ES-I3 (cell line): ENCODE results near the gene PIP5K1C.

ENCODE experiments used
- H3K36me3 ChIP-seq: 2 replicates; pipeline ENCODE4 v1.6.1; 2013; ENCODE audit warnings: mild to moderate bottlenecking, low read length, control low read depth, moderate library complexity; ENCODE audit not compliant: insufficient read depth
- H3K4me1 ChIP-seq: 2 replicates; pipeline ENCODE4 v1.6.1; 2013; ENCODE audit warnings: mild to moderate bottlenecking, control low read depth, low read length; ENCODE audit not compliant: insufficient read depth
- H3K9ac ChIP-seq: 2 replicates; pipeline ENCODE4 v1.6.1; 2013; ENCODE audit warnings: low read depth, mild to moderate bottlenecking, low read length, moderate library complexity
- H3K9me3 ChIP-seq: 2 replicates; pipeline ENCODE4 v1.6.1; 2013; ENCODE audit warnings: mild to moderate bottlenecking, low read length, moderate library complexity; ENCODE audit not compliant: control insufficient read depth, insufficient read depth

PIP5K1C gene

DNA sequence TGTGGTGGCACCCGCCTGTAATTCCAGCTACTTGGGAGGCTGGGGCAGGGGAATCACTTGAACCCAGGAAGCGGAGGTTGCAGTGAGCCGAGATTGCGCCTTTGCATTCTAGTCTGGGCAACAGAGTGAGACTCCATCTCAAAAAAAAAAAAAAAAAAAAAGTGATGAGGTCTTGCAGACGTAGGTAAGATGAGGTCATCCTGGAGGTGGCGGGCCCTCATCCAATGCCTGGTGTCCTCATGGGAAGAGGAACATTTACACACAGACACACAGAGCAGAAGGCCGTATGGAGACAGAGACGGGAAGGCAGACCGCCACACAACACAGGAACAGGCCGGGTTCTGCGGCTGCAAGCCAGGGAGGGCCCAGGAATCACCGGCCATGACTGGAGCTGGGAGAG lies 78.0 kb downstream of the PIP5K1C start:
- H3K36me3 ChIP-seq: no peaks in the 10 kb centered on the region
- no peak overlapping the region for H3K9ac ChIP-seq
- peaks cover 3% of the 10 kb centered on the region; the same call in 1 of the 2 replicates for H3K4me1 ChIP-seq
- H3K9me3 ChIP-seq: no peaks in the 10 kb centered on the region

DNA sequence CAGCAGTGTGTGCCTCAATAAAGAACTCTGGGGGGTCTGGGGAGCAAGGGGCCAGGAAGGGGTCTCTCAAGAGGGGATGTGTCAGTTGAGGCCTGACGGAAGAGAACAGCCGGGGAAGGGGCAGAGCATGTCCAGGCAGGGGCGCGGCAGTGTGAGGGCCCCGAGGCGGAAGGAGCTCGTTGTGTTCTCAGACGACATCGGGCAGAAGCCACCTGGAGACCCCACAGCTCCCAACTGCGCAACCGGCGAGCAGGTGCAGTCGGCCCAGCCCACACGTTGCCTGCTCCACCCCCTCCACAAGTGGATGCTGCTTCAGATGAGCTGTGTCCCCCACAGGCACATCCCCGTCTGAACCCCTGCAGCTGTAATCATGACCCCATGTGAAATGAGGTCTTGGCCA lies 78.6 kb downstream of the PIP5K1C start:
- H3K4me1 ChIP-seq: peaks cover 3% of the 10 kb centered on the region; the same call in 1 of the 2 replicates
- H3K36me3 ChIP-seq: no peaks in the 10 kb centered on the region
- no peaks in the 10 kb centered on the region for H3K9me3 ChIP-seq

DNA sequence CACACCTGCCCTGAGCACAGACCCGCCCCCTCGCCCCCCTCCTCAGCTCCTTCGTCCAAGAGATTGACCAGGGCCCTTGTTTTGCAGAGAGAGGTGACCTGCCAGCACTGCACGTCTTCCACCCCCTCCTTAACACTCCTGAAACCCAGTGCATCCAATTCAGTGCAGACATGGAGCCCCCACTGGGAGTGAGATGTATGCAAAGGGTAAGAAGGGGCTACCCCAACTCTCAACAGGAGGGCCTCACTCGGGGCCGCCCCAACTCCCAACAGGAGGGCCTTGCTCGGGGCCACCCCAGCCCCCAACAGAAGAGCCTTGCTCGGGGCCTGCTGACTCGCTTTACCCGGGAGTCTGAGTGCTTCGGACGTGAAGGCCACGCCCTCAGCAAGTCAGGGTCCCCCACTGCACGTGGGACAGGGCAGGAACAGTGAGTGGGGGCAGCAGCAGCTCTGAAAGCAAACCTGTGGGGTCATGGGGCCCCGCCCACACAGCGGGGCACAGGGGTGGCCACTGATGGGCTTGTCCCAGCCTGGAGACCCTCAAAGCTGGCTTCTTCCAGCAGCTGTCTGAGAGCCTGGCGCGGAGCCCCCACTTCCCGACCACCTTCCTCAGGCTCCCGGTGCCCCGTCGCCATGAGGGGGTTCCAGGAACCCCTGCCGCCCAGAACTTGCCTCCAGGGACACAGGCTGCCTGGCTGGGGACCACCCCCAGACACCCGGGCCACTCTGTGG lies 79.3 kb downstream of the PIP5K1C start:
- Histone ChIP-seq H3K4me1 (peaks cover 3% of the 10 kb centered on the region; the same call in 1 of the 2 replicates), H3K9me3 (no peaks in the 10 kb centered on the region)

More for the DNA sequence above, 78.6 kb downstream of the PIP5K1C start:
- H3K9ac ChIP-seq: no peak overlapping the region

DNA sequence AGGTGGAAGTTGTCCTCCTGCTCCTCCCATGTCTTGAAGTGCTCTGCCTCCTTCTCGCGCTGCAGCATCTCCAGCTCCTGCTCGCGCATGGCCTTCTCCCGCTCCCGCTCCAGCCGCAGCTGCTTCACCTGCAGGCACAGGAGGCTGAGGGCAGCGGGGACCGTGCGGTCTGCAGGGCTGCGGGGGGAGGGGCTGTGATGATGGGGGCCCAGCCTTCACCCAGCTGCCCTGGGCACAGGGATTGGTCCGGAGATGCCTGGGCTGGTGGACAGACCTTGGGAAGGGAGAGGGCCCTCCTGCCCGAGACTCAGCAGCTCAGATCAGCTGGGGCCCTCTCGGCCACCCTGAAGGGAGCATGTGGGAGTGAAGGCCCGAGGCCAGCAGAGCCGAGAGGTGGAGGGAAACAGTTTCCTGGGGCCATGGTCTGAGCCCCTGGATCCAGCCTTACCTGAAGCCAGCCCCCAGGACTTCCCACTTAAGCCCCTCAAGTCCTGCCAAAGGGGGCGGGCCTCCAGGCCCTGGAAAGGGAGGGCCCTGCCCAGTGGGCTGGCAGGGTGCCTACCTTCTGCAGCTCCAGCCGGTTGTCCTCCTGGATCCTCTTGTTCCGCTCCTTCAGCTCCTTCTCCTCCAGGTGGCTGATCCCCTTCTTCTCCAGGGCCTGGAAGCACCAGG lies 80.0 kb downstream of the PIP5K1C start:
- H3K36me3 ChIP-seq: no peaks in the 10 kb centered on the region
- H3K4me1 ChIP-seq: peaks cover 3% of the 10 kb centered on the region; the same call in 1 of the 2 replicates
- no peaks in the 10 kb centered on the region for H3K9me3 ChIP-seq
- H3K9ac ChIP-seq: no peak overlapping the region

More for the DNA sequence above, 79.3 kb downstream of the PIP5K1C start:
- H3K36me3 ChIP-seq: no peaks in the 10 kb centered on the region
- H3K9ac ChIP-seq: no peak overlapping the region

DNA sequence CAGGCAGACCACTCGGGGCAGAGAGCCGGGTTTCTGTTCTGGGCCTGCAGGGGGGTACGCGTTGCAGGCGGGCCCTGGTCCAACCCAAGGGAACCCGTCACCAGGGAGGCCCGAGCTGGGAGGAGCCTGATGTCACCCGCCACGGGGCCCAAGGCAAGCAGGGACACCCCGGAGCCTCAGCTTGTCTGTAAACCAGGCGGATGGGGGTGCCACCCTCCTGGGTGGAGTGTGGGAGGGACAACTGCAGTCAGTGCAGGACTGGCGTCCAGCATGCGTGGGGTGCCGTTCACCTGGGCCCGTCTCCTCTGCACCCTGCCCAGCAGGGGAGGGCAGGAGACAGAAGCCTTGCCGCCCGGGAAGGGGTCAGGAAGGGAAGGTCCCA lies 80.6 kb downstream of the PIP5K1C start:
- no peak overlapping the region for H3K9ac ChIP-seq
- H3K4me1 ChIP-seq: peaks cover 3% of the 10 kb centered on the region; the same call in 1 of the 2 replicates
- H3K9me3 ChIP-seq: no peaks in the 10 kb centered on the region
- no peaks in the 10 kb centered on the region for H3K36me3 ChIP-seq

DNA sequence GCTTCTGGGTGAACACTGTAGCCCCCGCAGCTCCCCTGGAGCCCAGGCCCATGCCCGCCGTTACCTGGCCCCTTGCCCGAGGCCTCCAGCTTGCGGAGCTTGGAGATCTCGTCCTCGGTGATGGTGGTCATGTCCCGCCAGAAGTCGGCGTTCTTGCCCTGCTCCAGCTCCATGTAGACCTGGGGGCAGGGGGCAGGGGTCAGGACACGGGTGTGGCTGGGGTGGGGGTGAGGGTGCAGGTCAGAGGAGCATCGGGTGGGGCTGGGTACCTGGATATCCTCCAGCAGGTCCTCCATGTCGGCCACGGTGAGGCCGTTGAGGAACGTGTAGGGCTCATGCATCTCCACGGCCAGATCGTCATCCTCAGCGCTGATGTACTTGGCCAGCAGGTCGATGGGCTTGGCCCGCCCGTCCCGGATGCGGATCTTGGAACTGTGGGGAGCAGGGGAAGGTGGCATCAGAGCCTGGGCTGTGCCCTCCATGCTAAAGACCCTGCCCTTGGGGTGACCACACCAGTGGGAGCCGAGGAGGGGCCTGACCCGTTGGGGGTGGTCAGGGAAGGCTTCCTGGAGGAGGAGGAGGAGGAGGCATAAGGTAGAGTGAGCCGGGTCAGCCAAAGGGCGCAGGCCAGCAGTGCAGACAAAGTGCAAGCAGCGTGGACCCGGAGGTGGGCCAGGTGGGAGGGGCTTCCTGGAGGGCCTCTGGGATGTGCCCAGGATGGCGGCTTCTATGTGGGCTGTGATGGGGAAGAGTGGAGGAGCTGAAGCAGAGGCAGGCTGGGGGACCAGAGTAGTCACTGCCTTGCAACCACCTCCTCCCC lies 81.2 kb downstream of the PIP5K1C start:
- Histone ChIP-seq H3K9ac (no peak overlapping the region), H3K36me3 (no peaks in the 10 kb centered on the region), H3K4me1 (peaks cover 3% of the 10 kb centered on the region; the same call in 1 of the 2 replicates), H3K9me3 (no peaks in the 10 kb centered on the region)

DNA sequence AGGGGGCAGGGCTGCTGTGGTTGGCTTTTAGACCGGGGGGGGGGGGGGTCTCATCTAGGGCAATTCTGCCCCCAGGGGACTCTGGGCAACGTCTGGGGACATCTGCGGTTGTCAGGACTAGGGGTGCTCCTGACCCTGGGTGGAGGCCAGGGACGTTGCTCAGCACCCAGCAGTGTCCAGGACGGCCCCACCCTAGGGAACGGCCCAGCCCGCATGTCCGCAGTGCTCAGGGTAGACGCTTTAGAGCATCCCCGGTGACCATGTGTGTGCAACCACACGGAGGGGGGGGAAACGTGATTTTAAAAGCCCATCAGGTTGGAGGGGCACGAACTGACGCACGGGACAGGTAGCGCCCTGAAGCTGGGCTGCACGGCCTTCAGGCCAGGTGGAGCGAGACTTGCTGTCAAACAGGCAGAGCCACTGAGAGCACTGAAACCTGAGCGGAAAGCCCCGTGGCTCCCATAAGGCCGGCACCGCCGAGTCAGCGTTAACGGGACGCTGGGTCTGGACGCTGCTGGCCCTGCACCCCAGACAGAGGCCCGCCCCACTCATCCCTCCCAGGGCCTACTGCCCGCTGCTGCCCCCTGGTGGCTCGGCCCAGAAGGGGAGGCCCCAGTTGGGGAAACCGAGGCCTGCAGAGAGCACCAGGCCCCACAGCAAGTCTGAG lies 82.0 kb downstream of the PIP5K1C start:
- Histone ChIP-seq H3K36me3 (no peaks in the 10 kb centered on the region), H3K4me1 (peaks cover 3% of the 10 kb centered on the region; the same call in 1 of the 2 replicates), H3K9me3 (no peaks in the 10 kb centered on the region), H3K9ac (no peak overlapping the region)

DNA sequence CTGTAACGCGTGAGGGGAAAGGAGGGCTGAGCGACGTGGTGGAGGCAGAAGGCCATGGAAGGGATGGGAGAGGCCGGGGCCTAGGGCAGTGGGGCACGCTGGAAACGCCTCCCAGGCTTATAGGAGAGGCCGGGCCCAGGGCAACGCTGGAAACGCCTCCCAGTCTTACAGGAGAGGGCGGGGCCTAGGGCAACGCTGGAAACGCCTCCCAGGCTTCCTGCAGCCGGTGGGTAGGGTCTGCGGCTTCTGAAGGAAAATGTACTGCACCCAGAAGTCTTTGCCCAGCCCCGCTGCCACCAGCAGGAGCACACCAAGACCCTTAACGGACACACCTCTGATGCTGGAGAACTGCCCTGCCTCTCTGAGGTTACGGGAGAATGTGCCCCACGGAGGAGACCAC lies 82.8 kb downstream of the PIP5K1C start:
- Histone ChIP-seq H3K9ac (no peak overlapping the region), H3K4me1 (peaks cover 5% of the 10 kb centered on the region; the same call in 1 of the 2 replicates), H3K36me3 (no peaks in the 10 kb centered on the region), H3K9me3 (no peaks in the 10 kb centered on the region)

DNA sequence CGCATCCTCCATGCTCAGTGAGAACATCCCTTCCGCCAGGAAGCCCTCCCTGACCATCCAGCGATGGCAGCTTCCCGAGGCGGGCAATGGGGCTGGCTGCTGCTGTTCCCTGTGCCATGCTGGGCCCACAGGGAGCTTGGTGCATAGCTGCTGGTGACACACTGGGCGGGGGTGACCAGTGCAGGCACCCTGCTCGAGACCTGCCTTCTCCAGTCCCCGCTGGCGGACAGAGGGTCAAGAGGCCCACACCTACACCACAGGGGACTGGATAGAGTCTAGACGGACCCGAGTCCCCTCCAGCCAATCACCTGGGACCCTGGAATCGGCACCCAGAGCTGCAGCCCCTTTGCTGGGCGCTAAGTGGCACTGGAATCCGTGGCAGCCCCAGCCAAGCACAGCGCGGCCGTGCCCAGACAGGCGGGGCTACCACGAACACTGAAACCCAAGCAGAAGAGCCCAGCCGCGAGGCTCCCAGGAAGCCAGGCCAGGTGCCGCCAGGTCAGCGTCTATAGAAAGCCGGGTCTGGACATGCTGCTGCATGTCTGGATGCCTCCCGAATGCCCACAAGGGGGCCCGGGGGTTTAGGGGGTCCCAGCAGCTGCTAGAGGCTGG lies 84.6 kb downstream of the PIP5K1C start:
- H3K4me1 ChIP-seq: peaks cover 5% of the 10 kb centered on the region; the same call in 1 of the 2 replicates
- H3K36me3 ChIP-seq: no peaks in the 10 kb centered on the region
- no peak overlapping the region for H3K9ac ChIP-seq

DNA sequence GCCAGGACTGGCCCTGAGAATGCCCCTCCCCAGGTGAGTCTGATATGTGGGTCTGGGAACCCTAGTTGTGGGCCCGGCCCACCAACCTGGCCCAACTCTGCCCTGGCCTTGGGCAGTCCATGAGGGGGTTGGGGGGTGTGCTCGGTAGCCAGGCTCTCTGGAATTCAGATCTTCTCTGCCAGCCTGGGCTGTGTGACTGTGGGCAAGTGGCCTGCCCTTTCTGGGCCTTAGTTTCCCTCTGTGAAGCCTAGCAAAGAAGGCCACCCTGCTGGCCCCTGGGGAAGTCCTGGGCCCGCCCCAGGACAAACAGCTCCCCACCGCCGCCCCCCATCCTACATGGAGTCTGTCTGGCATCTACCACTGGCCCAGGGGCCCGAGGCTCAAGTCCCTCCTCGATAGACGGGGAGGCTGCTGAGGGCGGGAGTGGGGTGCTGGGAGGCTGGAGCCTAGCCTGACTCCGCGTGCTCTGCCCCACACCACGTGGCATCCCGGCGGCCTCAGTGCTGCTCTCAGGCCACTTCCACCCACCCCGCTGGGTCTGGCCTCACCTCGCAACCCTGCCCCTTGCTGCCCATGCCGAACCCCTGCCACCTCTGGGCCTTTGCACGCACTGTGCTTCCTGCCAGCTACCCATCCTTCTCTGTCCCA lies 85.3 kb downstream of the PIP5K1C start:
- no peak overlapping the region for H3K9ac ChIP-seq
- H3K4me1 ChIP-seq: peaks cover 5% of the 10 kb centered on the region; the same call in 1 of the 2 replicates
- peaks cover 3% of the 10 kb centered on the region; the same call in 1 of the 2 replicates for H3K36me3 ChIP-seq
- no peaks in the 10 kb centered on the region for H3K9me3 ChIP-seq

More for the DNA sequence above, 84.6 kb downstream of the PIP5K1C start:
- H3K9me3 ChIP-seq: no peaks in the 10 kb centered on the region

DNA sequence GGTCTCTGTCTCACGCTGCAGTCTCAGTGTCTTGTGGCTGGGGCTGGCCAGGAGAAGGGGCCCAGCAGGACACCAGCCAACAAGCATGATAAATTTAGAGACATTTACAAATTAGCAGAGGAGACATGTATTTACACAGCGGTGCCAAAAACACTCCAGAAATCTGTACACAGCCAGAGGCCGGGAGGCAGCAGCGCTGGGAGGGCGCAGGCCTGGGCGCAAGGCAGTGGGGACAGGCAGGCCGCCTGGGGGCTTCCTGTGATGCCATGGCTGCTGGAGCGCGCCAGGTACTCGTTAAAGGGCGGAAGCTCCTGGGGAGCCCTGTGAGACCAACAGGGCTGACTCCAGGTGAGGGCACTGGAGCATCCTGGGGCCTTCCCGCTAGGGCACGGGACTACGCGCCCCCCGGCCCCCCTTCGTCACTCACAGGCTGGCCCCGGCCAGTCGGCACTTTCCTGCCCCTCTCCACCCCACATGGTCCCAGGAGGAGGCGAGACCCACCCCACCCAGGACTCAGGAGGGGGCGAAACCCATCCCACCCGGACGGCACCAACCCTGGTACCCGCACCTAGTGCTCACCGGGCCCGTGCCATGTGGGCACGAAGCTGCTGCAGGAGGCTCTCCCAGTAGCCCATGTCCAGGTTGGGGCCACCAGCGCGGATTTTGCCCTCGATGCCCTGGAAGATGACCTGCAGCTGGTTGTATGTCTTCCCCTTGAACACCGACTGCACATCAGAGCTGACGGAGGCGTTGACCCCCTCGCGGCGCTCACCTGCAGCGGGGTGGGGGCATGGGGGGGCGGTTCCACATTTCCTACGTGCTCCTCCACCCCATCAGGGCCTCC lies 86.2 kb downstream of the PIP5K1C start:
- H3K9ac ChIP-seq: no peak overlapping the region
- H3K9me3 ChIP-seq: no peaks in the 10 kb centered on the region
- peaks cover 5% of the 10 kb centered on the region; the same call in 1 of the 2 replicates for H3K4me1 ChIP-seq
- H3K36me3 ChIP-seq: peaks cover 3% of the 10 kb centered on the region; the same call in 1 of the 2 replicates

DNA sequence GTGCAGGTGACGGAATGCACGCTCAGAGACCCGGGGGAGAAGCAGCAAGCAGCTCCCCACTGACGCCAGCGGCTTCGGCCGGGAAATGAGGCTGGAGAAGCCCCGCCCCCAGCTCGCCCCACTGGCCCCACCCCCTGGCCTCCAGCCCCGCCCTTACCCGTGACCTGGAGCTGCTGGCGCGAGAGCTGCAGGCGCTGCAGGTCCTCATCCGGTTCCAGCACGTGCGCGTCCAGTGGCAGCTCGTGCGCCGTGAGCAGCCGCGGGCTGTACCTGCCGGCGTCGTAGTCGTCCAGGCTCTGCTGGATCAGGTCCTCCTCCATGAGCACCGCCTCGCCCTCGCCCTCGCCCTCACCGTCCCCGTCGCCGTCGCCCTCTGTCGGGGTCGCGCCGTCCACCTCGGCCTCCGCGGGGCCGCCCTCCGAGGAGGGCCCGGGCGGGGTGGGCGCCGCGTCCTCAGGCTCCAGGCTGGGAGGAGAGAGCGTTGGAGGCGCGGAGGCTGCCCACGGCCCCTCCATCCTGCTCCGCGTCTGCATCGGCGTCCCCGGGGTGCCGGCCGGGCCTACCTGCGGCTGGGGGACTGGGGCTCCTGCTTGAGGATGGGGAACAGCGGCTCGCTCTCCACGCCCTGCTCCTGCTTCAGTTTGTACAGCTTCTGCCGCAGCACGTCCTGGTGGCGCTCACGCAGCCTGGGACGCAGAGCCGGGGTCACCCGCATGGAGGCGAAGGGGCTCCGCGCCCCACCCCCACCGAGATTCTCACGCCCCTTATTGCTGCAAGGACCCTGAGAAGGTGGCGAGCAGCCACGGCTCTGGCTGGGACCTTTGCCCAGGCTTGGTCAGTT lies 87.1 kb downstream of the PIP5K1C start:
- Histone ChIP-seq H3K36me3 (peaks cover 3% of the 10 kb centered on the region; the same call in 1 of the 2 replicates), H3K9ac (no peak overlapping the region; the same call in 1 of the 2 replicates), H3K4me1 (peaks cover 6% of the 10 kb centered on the region; the same call in 1 of the 2 replicates), H3K9me3 (no peaks in the 10 kb centered on the region)
